GM12864 (cell line): ENCODE results near the gene GRIN2A.

Experiments used
- DNase-seq: peaks from one replicate; pipeline ENCODE4 v3.0.0-alpha.2; 2011; ENCODE audit warnings: low read depth
- H3K4me3 ChIP-seq: 2 replicates; pipeline ENCODE4 v1.5.1; 2011; ENCODE audit warnings: mild to moderate bottlenecking, low read depth, low read length, control low read depth
- CTCF ChIP-seq: IDR thresholded peaks from 2 replicates; pipeline ENCODE4 v1.5.1; 2011; ENCODE audit warnings: low read depth, mild to moderate bottlenecking, moderate library complexity, low read length, control low read depth, inconsistent platforms; ENCODE audit errors: missing control alignments

The GRIN2A gene

GRCh38 chr16:10224850-10225249 lies 42.6 kb upstream of the GRIN2A start:
- H3K4me3 ChIP-seq: no peak overlapping the region
- no peak for DNase-seq

DNA sequence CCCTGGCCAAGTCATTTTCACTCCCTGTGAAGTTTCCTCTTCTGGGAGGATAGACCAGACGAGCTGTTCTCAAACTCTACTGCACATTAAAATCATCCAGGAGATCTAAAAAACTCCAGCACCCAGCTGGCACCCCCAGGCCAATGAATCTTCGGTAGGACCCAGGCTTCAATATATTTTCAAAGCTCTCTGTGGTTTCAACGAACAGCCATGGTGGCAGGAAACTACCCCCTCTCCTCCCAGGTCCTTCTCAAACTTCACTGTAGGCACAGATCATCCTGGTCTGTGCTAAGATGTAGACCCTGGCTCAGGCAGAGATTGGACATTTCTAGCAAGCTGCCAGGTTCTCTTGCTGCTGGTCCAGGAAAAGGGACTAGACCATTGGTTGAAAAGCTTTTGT lies 38.7 kb upstream of the GRIN2A start:
- no peak for DNase-seq
- TF ChIP-seq CTCF: no peak
- H3K4me3 ChIP-seq: no peak overlapping the region

More at GRCh38 chr16:10224850-10225249, 42.6 kb upstream of the GRIN2A start:
- no peak for TF ChIP-seq CTCF

DNA sequence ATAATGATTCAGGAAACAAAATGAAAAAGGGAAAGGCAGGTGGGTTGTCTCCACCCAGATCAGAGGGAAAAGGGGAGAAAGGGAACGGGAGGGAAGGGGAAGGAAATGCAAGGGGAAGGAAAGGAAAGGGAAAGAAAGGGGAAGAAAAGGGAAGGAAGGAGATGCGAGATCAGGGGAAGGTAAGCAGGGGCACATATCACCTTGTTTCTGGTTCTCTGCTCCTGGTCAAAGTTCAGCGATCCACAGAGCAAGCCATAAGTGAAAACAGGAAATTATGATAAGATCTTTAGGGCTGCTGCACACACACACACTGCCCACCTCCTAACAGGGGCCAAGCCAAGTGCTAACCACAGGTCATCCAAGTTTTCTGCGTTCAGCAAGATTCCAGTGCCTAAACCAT lies 37.5 kb upstream of the GRIN2A start:
- H3K4me3 ChIP-seq: no peak overlapping the region
- DNase-seq: no peak
- no peak for TF ChIP-seq CTCF

DNA sequence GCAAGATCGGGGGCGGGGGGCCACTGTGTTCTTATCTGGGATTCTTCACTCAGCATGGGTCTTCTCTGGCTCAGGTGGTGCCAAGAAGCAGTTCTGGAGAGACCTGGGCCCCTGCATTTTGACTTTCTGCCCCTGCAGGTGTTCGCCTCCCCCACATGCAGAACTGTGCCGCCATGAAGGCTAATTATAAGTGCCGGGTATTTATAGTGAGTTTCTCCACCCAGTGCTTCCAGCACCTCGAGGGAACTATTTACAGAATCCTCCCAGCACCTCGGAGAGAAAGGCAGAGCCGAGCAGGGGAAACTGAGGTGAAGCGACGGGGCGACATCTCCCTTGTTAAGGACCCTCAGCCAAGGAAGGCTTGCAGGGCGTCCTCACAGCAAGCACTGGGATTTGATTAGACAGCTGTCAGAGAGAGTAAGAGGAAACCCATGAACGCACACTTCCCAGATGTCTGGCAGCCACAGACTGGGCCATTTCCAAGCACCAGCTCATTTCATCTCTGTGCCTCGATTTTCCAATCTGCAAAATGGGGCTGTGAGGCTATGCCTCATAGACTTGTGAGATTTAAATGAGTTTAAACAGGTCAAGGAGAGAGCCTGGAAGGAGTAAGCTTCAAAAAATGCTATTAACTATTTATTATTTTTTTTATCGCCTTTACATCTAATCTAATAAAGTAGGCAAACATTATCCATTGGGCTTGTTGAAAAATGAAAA lies 36.4 kb upstream of the GRIN2A start:
- TF ChIP-seq CTCF: no peak
- DNase-seq: no peak
- no peak overlapping the region for H3K4me3 ChIP-seq

GRCh38 chr16:10213748-10214147 lies 31.5 kb upstream of the GRIN2A start:
- DNase-seq: no peak
- no peak overlapping the region for H3K4me3 ChIP-seq
- TF ChIP-seq CTCF: no peak

DNA sequence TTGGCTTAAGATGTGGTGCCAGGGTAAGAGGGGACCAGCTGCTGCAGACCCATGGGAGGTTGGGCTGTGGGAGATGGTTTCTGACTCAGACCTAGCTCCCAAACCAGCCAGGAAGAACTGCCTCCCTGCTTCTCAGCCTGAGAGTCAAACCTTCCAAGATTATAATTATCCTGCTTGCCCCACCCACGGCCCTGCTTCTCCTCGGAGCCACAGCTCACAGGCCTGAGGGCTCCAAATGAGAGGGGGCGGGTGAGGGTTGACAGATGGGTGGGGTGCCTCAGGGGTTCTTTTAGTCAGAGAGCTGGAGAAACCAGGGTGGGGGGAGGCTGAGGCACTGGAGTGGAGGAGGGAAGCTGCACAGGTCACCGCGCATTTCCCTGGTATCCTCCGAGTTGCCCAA lies 28.7 kb upstream of the GRIN2A start:
- no peak for DNase-seq

More for the DNA sequence above, 28.7 kb upstream of the GRIN2A start:
- no peak overlapping the region for H3K4me3 ChIP-seq
- no peak for TF ChIP-seq CTCF
